Spleen (tissue), 11 donors: ENCODE measurements around the gene CCRL2. TPM values are rescaled to one million over a fixed set of nuclear protein-coding genes. Genes with fewer than 3 reads are reported as not detected.

Experiments used
- DNase-seq: peaks from one replicate; pipeline ENCODE4 v3.0.0-alpha.2; 2020
- H3K27ac ChIP-seq, 8 donors: fragments of 200-600 bp; sonication (generic) in 7 of 8; 1 replicate in 4 of 8; 2 replicates in 4 of 8; pipeline versions ENCODE4 v1.5.0 to v1.8.0; 2016 to 2021; ENCODE audit warnings: inconsistent platforms in 4 of 8, mild to moderate bottlenecking in 4 of 8, moderate library complexity in 1 of 8
- H3K27me3 ChIP-seq, 7 donors: fragments of 200-600 bp; sonication (generic) in 6 of 7; replicated peaks in 1 of 7; 1 replicate in 4 of 7; 2 replicates in 3 of 7; pipeline versions ENCODE4 v1.5.0 to v1.8.0; 2016 to 2021; ENCODE audit warnings: inconsistent platforms in 3 of 7, mild to moderate bottlenecking in 1 of 7
- H3K36me3 ChIP-seq, 6 donors: fragments of 200-600 bp; sonication (generic) in 5 of 6; 1 replicate in 4 of 6; 2 replicates in 2 of 6; pipeline versions ENCODE4 v1.5.0 to v1.8.0; 2016 to 2021; ENCODE audit warnings: inconsistent platforms in 2 of 6
- H3K4me1 ChIP-seq, 6 donors: fragments of 200-600 bp; sonication (generic) in 5 of 6; 1 replicate in 3 of 6; 2 replicates in 3 of 6; pipeline versions ENCODE4 v1.5.0 to v1.8.0; 2016 to 2021; ENCODE audit warnings: inconsistent platforms in 3 of 6
- H3K4me3 ChIP-seq, 8 donors: fragments of 200-600 bp; sonication (generic) in 7 of 8; 1 replicate in 4 of 8; 2 replicates in 4 of 8; pipeline versions ENCODE4 v1.5.0 to v1.8.0; 2016 to 2021; ENCODE audit warnings: inconsistent platforms in 4 of 8, mild to moderate bottlenecking in 4 of 8, moderate library complexity in 2 of 8
- H3K9me3 ChIP-seq, 8 donors: fragments of 200-600 bp; sonication (generic) in 7 of 8; 1 replicate in 4 of 8; 2 replicates in 4 of 8; pipeline versions ENCODE4 v1.5.0 to v1.8.0; 2016 to 2021; ENCODE audit warnings: inconsistent platforms in 4 of 8
- POLR2A ChIP-seq, 3 donors: fragments of 450-650 bp; IDR thresholded peaks; one replicate each; pipeline ENCODE4 v1.5.1; 2017; ENCODE audit warnings: antibody characterized with exemption in 3 of 3, mild to moderate bottlenecking in 1 of 3
- POLR2AphosphoS5 ChIP-seq, 3 donors: sonication (generic); formaldehyde crosslinking; IDR thresholded peaks; one replicate each; pipeline ENCODE4 v1.5.1; 2017; ENCODE audit warnings: antibody characterized with exemption in 3 of 3
- WGBS, 5 donors: extraction: QIAGEN DNeasy Blood & Tissue Kit in 3 of 5; methylation state at CpG; one replicate each; pipeline versions ENCODE4 v1.1.5 to v1.1.7; 2013 to 2018; 5-methylcytosine and 5-hydroxymethylcytosine counted together
- intact Hi-C: fragments of 100-400 bp; cut with DNase I; formaldehyde crosslinking; loops from one replicate; pipeline ENCODE4 v1.15.0; 2023; ENCODE audit warnings: low total_unique reads
- polyA plus RNA-seq, 3 donors: library from polyadenylated mRNA; stranded (reverse); fragments of 200-250 nt; gene quantifications; one replicate each; pipeline ENCODE4 v1.2.1, GENCODE V29; 2013
- total RNA-seq, 7 donors: library from RNA; depleted of rRNA in 3 of 7; stranded (reverse); fragments of >200 nt in 3 of 7; fragmentation: NEBNext Ultra II Directional in 4 of 7; extraction: Animal tissue kit (Norgen Biotek cat#: 25700) in 4 of 7; gene quantifications; one replicate each; pipeline versions ENCODE4 v1.1.0 to v1.2.1, GENCODE V29; 2016 to 2021
- TF ChIP-seq, protein P1 (sequence below), 11 experiments: fragments of 200-600 bp in 7 of 11; fragments of 450-650 bp in 4 of 11; sonication (generic) in 4 of 11; IDR thresholded peaks in 8 of 11; conservative IDR thresholded peaks in 3 of 11; 1 replicate in 7 of 11; 2 replicates in 4 of 11; pipeline versions ENCODE4 v1.4.0 to v1.8.0; 2016 to 2021; ENCODE audit warnings: antibody characterized with exemption in 11 of 11, inconsistent platforms in 4 of 11, mild to moderate bottlenecking in 1 of 11
- donor health status: healthy with polysubstance abuse.
- donor health status: DM: no; HTN: no; CAD: no; lungs with moderate emphysema.
- donor health status: DM: no; HTN: no; CAD: no.
- donor health status: Bipolar disorder and iron deficiency.
- donor health status: healthy.
- donor health status: DM: no; HTN: no; CAD: no.
- donor health status: DM: yes; HTN: yes; CAD: no.

CCRL2 gene
- total and polyA plus RNA-seq, 10 donors: 4.8 to 21.7 (median 13.3) TPM

DNA sequence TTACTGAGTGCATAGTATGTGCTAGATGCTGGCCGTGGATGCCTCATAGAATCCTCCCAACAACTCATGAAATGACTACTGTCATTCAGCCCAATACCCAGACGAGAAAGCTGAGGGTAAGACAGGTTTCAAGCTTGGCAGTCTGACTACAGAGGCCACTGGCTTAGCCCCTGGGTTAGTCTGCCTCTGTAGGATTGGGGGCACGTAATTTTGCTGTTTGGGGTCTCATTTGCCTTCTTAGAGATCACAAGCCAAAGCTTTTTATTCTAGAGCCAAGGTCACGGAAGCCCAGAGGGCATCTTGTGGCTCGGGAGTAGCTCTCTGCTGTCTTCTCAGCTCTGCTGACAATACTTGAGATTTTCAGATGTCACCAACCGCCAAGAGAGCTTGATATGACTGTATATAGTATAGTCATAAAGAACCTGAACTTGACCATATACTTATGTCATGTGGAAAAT, 37.4 kb upstream of the CCRL2 start:
- Histone ChIP-seq H3K4me3 (no peak overlapping the region), H3K9me3 (no peaks in the 10 kb centered on the region), H3K27me3 (no peaks in the 10 kb centered on the region), H3K4me1 (peaks cover 0 to 71% (median 22%) of the 10 kb centered on the region in 6 donors), H3K36me3 (no peaks in the 10 kb centered on the region), H3K27ac (peak overlapping the region in 7 of 8 donors; percentile 17 to 81 (median 56))
- intact Hi-C loops: loop anchor here (5.0 kb wide), 3 partner anchors 92 to 432 kb away; no protein-coding TSS in a partner anchor
- WGBS, 5 donors: 63 to 82% (median 69%) methylated on average over 6 of the region's 6 CpGs
- DNase-seq: no peak
- no peak for TF ChIP-seq POLR2A (IDR thresholded peaks at IDR 0.05)
- TF ChIP-seq, protein P1, sequence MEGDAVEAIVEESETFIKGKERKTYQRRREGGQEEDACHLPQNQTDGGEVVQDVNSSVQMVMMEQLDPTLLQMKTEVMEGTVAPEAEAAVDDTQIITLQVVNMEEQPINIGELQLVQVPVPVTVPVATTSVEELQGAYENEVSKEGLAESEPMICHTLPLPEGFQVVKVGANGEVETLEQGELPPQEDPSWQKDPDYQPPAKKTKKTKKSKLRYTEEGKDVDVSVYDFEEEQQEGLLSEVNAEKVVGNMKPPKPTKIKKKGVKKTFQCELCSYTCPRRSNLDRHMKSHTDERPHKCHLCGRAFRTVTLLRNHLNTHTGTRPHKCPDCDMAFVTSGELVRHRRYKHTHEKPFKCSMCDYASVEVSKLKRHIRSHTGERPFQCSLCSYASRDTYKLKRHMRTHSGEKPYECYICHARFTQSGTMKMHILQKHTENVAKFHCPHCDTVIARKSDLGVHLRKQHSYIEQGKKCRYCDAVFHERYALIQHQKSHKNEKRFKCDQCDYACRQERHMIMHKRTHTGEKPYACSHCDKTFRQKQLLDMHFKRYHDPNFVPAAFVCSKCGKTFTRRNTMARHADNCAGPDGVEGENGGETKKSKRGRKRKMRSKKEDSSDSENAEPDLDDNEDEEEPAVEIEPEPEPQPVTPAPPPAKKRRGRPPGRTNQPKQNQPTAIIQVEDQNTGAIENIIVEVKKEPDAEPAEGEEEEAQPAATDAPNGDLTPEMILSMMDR (IDR thresholded peaks at IDR 0.05 in 8 of 11, conservative IDR thresholded peaks at IDR 0.05 in 3 of 11): no peak

DNA sequence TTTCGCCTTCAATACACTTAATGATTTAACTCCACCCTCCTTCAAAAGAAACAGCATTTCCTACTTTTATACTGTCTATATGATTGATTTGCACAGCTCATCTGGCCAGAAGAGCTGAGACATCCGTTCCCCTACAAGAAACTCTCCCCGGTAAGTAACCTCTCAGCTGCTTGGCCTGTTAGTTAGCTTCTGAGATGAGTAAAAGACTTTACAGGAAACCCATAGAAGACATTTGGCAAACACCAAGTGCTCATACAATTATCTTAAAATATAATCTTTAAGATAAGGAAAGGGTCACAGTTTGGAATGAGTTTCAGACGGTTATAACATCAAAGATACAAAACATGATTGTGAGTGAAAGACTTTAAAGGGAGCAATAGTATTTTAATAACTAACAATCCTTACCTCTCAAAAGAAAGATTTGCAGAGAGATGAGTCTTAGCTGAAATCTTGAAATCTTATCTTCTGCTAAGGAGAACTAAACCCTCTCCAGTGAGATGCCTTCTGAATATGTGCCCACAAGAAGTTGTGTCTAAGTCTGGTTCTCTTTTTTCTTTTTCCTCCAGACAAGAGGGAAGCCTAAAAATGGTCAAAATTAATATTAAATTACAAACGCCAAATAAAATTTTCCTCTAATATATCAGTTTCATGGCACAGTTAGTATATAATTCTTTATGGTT, 36.1 kb upstream of the CCRL2 start, which contains the start of gene CCR5:
Gene CCR5, plus strand, starts transcription at position 108 of the 680 bp plus-strand sequence. CDS start 1,957 bp downstream, outside the sequence.
- Histone ChIP-seq H3K4me1 (peaks cover 0 to 82% (median 24%) of the 10 kb centered on the region in 6 donors), H3K27me3 (no peaks in the 10 kb centered on the region), H3K27ac (peak within 1 kb of the TSS; percentile 17 to 81 (median 58)), H3K9me3 (no peaks in the 10 kb centered on the region), H3K36me3 (no peaks in the 10 kb centered on the region), H3K4me3 (peak within 1 kb of the TSS in 6 of 8 donors; percentile 13 to 52 (median 16))
- TF ChIP-seq, protein P1 (IDR thresholded peaks at IDR 0.05 in 8 of 11, conservative IDR thresholded peaks at IDR 0.05 in 3 of 11): no peak
- TF ChIP-seq POLR2A (IDR thresholded peaks at IDR 0.05) (no peak), POLR2AphosphoS5 (IDR thresholded peaks at IDR 0.05) (peak in 1 of 3 donors; percentile 62)
- WGBS, 5 donors: 19 to 26% (median 22%) methylated on average over 5 of the region's 5 CpGs
- no peak for DNase-seq
- intact Hi-C loops: loop anchor here (5.0 kb wide), 2 partner anchors 289 to 434 kb away; no protein-coding TSS in a partner anchor

DNA sequence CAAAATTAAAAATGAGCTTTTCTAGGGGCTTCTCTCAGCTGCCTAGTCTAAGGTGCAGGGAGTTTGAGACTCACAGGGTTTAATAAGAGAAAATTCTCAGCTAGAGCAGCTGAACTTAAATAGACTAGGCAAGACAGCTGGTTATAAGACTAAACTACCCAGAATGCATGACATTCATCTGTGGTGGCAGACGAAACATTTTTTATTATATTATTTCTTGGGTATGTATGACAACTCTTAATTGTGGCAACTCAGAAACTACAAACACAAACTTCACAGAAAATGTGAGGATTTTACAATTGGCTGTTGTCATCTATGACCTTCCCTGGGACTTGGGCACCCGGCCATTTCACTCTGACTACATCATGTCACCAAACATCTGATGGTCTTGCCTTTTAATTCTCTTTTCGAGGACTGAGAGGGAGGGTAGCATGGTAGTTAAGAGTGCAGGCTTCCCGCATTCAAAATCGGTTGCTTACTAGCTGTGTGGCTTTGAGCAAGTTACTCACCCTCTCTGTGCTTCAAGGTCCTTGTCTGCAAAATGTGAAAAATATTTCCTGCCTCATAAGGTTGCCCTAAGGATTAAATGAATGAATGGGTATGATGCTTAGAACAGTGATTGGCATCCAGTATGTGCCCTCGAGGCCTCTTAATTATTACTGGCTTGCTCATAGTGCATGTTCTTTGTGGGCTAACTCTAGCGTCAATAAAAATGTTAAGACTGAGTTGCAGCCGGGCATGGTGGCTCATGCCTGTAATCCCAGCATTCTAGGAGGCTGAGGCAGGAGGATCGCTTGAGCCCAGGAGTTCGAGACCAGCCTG, 35.3 kb upstream of the CCRL2 start:
- intact Hi-C loops: loop anchor here (5.0 kb wide), 2 partner anchors 289 to 434 kb away; no protein-coding TSS in a partner anchor
- 64 to 87% (median 78%) methylated on average over 10 of the region's 10 CpGs for WGBS, 5 donors
- no peak for DNase-seq
- Histone ChIP-seq H3K27me3 (no peaks in the 10 kb centered on the region), H3K4me1 (peaks cover 0 to 87% (median 24%) of the 10 kb centered on the region in 6 donors), H3K4me3 (peak overlapping the region in 6 of 8 donors; percentile 13 to 52 (median 16)), H3K9me3 (no peaks in the 10 kb centered on the region), H3K36me3 (no peaks in the 10 kb centered on the region), H3K27ac (peak overlapping the region in 6 of 8 donors; percentile 37 to 81 (median 63))
- TF ChIP-seq, protein P1 (IDR thresholded peaks at IDR 0.05 in 8 of 11, conservative IDR thresholded peaks at IDR 0.05 in 3 of 11): no peak
- TF ChIP-seq POLR2AphosphoS5 (IDR thresholded peaks at IDR 0.05) (no peak), POLR2A (IDR thresholded peaks at IDR 0.05) (no peak)
